Measurements from ENCODE around the gene HDAC4.

DNA sequence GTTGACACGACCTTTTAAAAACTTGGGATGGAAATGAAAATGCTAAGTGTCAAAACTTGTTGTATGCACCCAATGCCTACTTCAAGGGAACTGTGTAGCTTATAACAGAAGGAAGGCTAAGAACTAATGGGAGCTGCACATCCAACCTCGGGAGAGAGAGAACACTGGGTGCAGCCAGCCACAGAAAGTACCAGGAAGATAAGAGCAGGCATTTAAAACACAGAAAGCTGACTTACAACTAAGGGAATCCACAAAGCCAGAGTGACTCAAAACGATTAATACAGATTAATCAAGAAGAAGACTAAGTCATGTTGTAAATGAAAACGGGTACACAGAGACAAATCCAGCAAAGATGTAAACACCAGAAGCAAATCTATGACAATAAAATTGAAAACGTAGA lies 113.4 kb downstream of the HDAC4 start:
- TF ChIP-seq, protein P1, sequence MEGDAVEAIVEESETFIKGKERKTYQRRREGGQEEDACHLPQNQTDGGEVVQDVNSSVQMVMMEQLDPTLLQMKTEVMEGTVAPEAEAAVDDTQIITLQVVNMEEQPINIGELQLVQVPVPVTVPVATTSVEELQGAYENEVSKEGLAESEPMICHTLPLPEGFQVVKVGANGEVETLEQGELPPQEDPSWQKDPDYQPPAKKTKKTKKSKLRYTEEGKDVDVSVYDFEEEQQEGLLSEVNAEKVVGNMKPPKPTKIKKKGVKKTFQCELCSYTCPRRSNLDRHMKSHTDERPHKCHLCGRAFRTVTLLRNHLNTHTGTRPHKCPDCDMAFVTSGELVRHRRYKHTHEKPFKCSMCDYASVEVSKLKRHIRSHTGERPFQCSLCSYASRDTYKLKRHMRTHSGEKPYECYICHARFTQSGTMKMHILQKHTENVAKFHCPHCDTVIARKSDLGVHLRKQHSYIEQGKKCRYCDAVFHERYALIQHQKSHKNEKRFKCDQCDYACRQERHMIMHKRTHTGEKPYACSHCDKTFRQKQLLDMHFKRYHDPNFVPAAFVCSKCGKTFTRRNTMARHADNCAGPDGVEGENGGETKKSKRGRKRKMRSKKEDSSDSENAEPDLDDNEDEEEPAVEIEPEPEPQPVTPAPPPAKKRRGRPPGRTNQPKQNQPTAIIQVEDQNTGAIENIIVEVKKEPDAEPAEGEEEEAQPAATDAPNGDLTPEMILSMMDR (IDR thresholded peaks at IDR 0.05; ENCODE audit: low read length) = no peak
- no peak for TF ChIP-seq EZH2phosphoT487 (IDR thresholded peaks at IDR 0.05; ENCODE audit: low read length)
